ENCODE data around the gene PISD.
"Not testable (repeated sequence)": the region's sequence is repeated elsewhere in the genome, so short reads cannot be mapped to it uniquely, and the experiment has no call there.

The PISD gene

DNA sequence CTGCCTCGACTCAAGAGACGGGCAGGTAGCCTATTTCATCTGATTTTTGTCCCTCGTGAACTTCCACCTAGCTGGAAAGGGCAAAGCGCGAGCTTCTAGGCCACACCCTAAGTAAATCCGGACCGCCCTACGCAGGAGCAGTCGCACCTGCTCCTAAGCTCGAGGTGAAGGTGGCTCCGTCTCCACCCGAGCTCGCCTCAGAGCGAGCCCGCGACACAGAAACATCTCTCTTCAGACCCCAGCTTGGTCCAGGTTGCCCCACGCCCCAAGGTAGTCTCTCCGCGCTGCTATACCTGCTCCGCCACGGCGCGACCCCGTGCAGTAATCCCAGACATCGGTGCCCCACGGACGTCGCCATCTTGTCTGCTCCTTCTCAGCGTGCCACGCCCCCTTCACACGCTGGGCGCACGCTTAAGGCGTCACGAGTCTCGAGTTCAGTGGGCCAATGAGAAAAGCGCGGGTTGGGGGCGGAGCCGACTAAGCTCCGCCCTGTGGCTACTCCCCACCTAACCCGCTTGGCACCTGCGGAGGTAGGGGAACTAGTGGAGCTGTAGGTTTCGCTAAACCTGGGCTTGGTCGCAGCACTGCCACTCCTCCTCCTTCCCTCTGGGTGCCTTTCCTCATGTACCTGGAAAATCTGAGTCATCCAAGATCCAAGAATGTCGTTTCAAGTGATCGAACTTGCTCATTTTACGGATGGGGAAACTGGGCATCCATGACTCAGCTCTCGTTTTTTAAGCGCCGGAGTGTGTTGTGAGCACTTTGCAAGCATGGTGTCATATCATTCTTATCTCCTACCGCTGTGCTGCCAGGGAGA is at the start of gene PISD:
TSS of gene PISD (minus strand) at position 365 of the 817 bp plus-strand sequence. CDS start at position 358, 7 bp downstream.
- peak; percentile 69 for DNase-seq

DNA sequence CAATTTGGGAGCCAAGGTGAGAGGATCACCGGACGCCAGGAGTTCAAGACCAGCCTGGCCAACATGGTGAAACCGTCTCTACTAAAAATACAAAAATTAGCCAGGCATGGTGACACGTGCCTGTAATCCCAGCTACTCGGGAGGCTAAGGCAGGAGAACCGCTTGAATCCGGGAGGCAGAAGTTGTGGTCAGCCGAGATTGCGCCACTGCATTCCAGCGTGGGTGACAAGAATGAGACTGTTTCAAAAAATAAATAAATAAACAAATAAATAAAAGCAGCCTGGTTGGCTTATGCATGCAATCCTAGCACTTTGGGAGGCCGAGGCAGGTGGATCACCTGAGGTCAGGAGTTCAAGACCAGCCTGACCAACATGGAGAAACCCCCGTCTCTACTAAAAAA is 49.2 kb upstream of the PISD start:
- DNase-seq: not testable (repeated sequence)

DNA sequence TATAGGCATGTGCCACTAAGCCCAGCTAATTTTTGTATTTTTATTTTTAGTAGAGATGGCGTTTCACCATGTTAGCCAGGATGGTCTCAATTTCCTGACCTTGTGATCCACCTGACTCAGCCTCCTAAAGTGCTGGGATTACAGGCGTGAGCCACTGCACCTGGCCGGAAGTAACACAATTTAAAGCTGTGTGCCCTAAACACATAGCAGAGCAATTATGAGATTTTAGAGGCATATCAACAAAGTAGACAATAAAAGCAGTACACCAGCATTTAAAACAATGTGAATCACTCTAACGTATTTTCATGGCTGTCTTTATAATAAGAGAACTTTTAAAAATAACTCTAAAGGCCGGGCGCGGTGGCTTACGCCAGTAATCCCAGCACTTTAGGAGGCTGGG is 45.5 kb upstream of the PISD start:
- no peak for DNase-seq

DNA sequence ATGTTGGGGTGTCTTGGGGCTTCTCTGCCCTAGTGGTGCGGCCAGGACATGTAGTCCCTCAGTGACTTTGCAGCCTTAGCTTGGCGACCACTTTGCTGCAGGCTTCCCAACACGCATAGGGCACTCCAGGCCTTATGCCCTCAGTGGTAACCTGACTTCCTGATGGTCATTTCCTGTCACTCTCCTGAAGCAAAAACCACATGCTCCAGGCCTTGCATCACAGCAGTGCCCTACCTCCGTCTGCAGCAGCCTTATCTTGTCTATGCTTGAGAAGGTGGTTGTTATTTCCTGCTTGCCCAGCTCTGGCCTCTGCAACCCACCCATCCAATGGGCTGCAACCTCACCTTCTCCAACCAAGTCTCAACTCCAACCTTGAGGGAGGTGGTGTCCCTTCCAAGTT is 33.4 kb upstream of the PISD start:
- DNase-seq: no peak

GRCh38 chr22:31694046-31694445 is 32.0 kb upstream of the PISD start:
- not testable (repeated sequence) for DNase-seq

DNA sequence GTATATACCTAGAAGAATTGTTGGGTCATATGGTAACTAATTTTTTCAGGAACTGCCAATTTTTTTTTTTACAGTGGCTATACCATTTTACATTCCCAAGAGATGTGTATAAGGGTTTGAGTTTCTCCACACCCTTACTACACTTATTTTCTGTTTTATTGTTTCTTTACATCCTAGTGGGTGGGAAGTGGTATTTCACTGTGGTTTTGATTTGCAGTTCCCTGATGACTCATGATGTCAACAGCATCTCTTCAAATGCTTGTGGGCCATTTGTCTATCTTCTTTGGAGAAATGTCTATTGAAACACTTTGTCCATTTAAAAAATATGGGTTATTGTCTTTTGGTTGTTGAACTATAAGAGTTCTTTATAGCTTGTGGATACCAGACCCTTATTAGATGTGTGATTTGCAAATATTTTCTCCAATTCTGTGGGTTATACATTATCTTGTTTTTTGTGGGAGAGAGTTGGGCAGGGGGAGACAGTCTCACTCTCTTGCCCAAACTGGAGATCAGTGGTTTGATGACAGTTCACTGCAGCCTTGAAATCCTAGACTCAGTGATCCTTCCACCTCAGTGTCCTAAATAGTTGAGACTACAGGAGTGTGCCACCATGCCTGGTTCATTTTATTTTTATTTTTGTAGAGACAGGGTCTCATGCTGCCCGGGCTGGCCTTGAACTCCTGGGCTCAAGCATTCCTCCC is 30.3 kb upstream of the PISD start:
- no peak for DNase-seq

DNA sequence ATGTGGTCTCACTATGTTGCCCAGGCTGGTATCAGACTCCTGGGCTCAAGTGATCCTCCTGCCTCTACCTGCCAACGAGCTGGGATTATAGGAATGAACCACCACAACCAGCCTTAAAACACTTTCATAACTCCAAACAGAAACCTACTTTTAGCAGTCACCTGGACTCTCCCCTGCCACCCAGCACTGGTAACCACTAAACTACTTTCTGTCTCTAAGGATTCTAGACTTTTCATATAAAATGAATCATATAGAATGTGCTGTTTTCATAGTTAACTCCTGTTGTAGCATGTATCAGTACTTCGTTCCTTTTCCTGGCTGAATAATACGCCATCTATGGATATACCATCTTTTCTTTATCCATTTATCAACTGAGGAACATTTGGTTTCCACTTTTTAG is 29.4 kb upstream of the PISD start:
- no peak for DNase-seq

- DNase-seq: no peak
Measured at GRCh38 chr22:31683181-31684105, 21.4 kb upstream of the PISD start.

- no peak for DNase-seq
Measured at GRCh38 chr22:31682751-31683150, 20.7 kb upstream of the PISD start.

DNA sequence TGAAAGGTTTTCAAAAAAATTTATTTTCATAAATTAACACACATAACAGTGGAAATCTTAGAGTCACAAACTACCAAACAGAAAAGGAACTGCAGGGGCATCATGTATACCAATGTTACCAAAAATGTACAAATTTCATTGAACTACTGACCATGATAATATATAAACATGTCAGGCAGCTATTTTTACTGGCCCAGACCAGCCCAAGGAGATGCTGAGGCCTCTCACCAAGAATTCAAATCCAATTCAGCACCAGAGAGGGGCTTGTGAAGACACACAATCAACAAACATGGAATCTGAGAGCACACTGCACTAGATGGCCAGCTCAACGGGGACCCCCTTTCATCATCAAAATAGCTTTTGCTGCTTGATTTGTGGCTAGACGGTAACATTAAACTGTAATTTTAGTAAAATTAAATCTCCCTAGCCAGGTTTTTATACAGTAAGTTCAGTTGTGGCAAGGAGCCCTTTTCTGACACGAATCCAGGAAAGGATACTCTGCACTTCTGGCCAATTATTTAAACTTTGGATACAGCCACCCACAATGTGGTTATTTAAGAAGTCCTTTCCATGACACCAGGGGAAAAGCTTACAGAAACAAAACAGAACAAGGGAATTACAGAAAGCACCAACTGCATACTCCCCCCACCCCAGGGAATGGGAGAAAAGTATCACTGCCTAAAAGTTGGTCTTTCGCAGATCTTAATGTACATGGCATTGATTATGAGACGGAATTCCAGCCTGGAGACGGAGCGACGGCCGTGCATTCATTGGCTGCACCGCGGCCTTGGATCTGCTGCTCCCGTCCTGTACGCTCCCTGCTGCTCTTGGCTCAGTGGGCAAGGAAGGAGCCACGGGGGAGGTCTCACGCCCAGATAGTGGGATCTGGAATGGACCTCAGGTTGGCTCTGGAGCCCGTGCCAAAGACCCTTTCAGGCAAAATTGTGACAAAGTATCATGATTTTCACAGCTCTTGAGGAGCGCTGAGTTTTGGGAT is 19.6 kb upstream of the PISD start:
- DNase-seq: no peak

DNA sequence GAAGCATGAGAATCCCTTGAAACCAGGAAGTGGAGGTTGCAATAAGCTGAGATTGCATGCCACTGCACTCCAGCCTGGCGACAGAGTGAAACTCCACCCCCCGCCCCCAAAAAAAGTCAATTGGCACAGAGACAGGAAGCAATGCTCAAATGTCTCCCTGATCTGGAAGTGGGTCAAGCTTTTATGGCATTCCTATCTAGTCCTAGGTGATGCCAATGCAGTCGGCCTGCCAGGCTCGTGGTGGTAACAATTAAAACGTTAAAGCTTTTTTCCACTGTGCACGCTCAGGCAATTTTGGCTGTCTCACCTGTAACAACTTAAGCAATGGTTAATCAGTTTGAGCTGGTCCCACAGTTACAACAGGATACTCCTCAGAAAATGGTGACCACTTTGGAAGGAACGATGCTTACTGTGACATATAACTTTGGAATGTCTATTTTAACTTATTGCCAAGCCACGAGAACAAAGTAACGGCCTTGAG is 18.9 kb upstream of the PISD start:
- DNase-seq: no peak

DNA sequence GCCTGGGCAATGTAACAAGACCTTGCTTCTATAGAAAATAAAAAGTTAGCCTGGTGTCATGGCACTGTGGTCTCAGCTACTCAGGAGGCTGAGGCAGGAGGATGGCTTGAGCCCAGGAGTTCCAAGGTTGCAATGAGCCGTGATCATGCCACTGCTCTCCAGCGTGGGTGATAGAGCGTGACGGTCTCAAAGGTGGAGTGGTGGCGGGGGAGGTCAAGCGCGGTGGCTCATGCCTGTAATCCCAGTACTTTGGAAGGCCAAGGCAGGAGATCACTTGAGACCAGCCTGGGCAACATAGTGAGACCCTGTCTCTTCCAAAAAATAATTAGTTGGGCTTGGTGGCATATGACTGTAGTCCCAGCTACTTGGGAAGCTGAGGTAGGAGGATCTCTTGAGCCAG is 16.7 kb upstream of the PISD start:
- DNase-seq: no peak

DNA sequence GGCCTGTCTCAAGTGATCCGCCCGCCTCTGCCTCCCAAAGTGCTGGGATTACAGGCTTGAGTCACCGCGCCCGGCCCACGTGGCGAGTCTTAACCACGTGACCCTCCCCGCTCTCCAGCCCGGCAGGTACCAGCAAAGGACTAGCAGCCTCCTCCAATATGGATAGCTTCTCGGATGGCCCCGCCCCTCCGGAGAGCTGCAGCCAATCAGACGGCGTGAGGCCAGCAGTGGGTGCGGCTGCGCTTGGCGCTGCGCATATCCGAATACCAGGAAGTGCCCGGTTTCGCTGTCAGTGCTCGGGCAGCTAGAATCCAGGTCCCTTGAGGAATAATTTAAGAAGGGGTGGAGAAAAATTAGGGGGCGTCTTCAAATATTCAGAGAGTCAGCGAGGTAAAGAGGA is 14.7 kb upstream of the PISD start:
- no peak for DNase-seq

- not testable (repeated sequence) for DNase-seq
Measured at GRCh38 chr22:31674219-31674618, 12.2 kb upstream of the PISD start.

GRCh38 chr22:31668849-31669248 is 6.8 kb upstream of the PISD start:
- not testable (repeated sequence) for DNase-seq

DNA sequence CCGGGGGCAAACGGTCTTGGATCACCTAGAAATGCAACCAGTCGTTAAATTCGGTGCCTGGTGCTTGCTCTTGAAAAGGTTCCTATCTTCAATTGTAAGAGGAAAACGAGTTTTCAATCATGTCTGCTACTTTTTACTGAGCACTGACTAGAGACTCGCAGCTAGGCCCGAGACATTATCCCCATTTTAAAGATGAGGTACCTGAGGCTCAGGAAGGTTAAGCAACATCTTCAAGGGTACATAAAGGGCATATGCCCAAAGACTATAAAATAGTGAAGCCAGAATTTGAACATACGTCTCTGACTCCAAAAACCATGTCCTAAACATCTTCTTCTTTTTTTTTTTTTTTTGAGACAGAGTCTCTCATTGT is 638 bp upstream of the PISD start:
- no peak for DNase-seq

DNA sequence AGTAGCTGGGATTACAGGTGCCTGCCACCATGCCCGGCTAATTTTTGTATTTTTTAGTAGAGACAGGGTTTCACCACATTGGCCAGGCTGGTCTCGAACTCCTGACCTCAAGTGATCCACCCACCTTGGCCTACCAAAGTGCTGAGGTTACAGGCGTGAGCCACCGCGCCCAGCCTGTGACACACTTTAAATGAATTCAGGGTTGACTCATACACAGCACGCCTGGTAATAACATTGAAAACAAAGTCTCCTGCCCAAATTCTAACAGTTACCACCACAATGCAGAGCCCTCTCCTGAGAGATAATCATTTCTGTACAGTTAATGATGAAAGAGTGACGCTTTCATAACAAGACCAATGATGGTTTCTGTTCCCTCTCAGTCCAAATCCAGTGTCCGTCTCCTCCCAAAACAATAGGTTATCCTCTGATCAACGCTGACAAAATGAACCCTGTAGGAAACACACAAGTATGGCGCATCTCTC is 1.1 kb downstream of the PISD start:
- not testable (repeated sequence) for DNase-seq

DNA sequence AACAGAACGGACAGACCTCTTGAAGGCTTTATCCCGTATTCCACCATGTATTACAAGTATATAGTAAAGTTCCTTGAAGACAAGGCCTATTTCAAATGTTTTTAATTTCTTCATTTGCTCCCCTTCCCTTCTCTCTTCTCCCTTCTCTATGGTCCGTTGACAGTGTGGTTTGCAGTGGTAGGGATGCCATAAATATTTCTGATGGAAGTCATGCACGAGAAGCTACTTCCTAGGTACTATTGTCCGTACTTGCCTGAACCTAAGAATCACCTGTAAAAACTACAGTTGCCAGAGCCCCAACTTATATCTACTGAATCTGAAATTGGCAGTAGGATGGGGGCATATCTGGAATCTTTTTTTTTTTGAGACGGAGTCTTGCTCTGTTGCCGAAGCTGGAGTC is 2.8 kb downstream of the PISD start:
- no peak for DNase-seq

GRCh38 chr22:31654408-31654807 is 7.6 kb downstream of the PISD start:
- DNase-seq: no peak

- DNase-seq: no peak
Measured at GRCh38 chr22:31653944-31654343, 8.1 kb downstream of the PISD start.

DNA sequence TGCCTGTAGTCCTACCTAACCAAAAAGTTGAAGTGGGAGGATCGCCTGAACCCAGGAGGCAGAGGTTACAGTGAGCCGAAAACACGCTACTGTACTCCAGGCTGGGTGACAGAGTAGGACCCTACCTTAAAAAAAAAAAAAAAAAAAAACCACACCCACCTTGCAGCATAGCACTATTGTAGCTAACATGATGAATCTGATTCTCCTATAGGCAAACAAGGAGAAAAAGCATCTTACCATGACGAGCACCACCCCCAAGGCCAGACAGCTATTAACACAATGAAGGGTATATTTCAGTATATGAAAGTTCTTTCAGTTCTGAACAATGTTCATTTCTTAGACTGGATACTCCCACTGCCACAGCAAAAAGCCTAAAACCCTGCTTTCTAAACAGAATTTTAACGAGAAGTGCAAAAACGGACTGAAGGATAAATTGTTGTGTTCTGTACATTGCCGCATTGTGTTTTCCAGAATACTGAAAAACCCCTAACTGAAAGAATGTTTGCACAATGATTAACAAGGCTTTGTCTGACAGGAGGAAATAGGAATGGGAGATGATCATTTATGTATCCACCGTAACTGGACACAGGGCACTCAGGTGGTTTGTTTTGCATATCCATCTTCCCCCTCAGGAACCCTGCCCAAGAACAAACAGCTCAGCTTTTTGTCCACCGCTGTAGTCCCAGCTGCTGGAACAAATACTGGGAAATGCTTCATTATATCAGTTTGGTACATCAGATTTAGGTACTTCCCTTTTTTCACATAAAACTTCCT is 8.9 kb downstream of the PISD start:
- DNase-seq: no peak

All from DMS79 treated with DMSO at 0.1 percent for 48 hours (cell line).